ENCODE measurements around the gene FFAR3. TPM values are rescaled to one million over a fixed set of nuclear protein-coding genes. Genes with fewer than 3 reads are reported as not detected.

FFAR3 gene
- total and polyA plus RNA-seq, 2 of the 13 experiments (the other 11 are each of a cell fraction or from before 2014, with no cell fraction given): not detected

GRCh38 chr19:35360880-35361420, 2.7 kb downstream of the FFAR3 start:
- no peaks in the 10 kb centered on the region for H4K20me1 ChIP-seq (ENCODE audit: insufficient read depth, low read length)
- H3K79me2 ChIP-seq (ENCODE audit: insufficient read depth, low read length): no peaks in the 10 kb centered on the region
- no peak overlapping the region for H3K27ac ChIP-seq (ENCODE audit: extremely low read length, insufficient read depth, low read length)
- BruUV-seq (replicated peaks): no TSS peak
- no peaks in the 10 kb centered on the region for H3K9me3 ChIP-seq (ENCODE audit: low read length)
- TF ChIP-seq MAFK (conservative IDR thresholded peaks at IDR 0.05 in 1 of 2, IDR thresholded peaks at IDR 0.05 in 1 of 2; ENCODE audit: low read length in 2 of 2): peak in 1 of 2 experiments; percentile 20; a peak in 2 of 4 replicates
- TF ChIP-seq JDP2 (CRISPR knock-in tag; IDR thresholded peaks at IDR 0.05; ENCODE audit: borderline replicate concordance): no peak
- TF ChIP-seq MAFF (IDR thresholded peaks at IDR 0.05; ENCODE audit: low read depth, low read length): peak; percentile 45
- POLR2A ChIA-PET: no interaction called here
- intact Hi-C loops (cut with micrococcal nuclease; ENCODE audit: unreplicated experiment) (no loop called here), in situ Hi-C loops (cut with HindIII; ENCODE audit: extremely low pct_ligation_motif_present, low pct_unique_long_range_greater_than_20kb) (no loop called here)
- H3K27me3 ChIP-seq (ENCODE audit: control insufficient read depth in 1 of 2, insufficient read depth in 2 of 2, low read length in 2 of 2): peaks cover 8 to 29% of the 10 kb centered on the region in 2 experiments; a peak in 4 of 5 replicates
- no peak overlapping the region for H3K4me2 ChIP-seq (ENCODE audit: low read depth, low read length)
- no peak overlapping the region for H3K9ac ChIP-seq (ENCODE audit: insufficient read depth, low read depth, low read length)
- no peaks in the 10 kb centered on the region for H3K36me3 ChIP-seq (replicated peaks in 1 of 2; ENCODE audit: control insufficient read depth in 1 of 2, insufficient read depth in 2 of 2, low read length in 2 of 2)
- no peak overlapping the region for H3K4me3 ChIP-seq (replicated peaks in 1 of 3; ENCODE audit: insufficient read depth in 1 of 3, low read depth in 2 of 3, low read length in 3 of 3)
- DNase-seq (ENCODE audit: low spot score) (no peak), ATAC-seq (no peak), FAIRE-seq (no peak)
- H3K4me1 ChIP-seq (ENCODE audit: insufficient read depth, low read length): peaks cover 18% of the 10 kb centered on the region
- CTCF ChIA-PET (ENCODE audit: low intra/inter-chr PET ratio, low total read pairs): no interaction called here
- H2AFZ ChIP-seq (ENCODE audit: low read length): no peak overlapping the region
- WGBS (ENCODE audit: low lambda C conversion rate): 9% methylated on average over 4 of the region's 5 CpGs

GRCh38 chr19:35362261-35363000, 4.2 kb downstream of the FFAR3 start:
- Histone ChIP-seq H3K4me2 (ENCODE audit: low read depth, low read length) (no peak overlapping the region), H3K27me3 (ENCODE audit: control insufficient read depth in 1 of 2, insufficient read depth in 2 of 2, low read length in 2 of 2) (peaks cover 8 to 29% of the 10 kb centered on the region in 2 experiments; a peak in 4 of 5 replicates), H3K27ac (ENCODE audit: extremely low read length, insufficient read depth, low read length) (no peak overlapping the region), H3K4me1 (ENCODE audit: insufficient read depth, low read length) (peaks cover 10% of the 10 kb centered on the region), H3K9ac (ENCODE audit: insufficient read depth, low read depth, low read length) (no peak overlapping the region), H3K36me3 (replicated peaks in 1 of 2; ENCODE audit: control insufficient read depth in 1 of 2, insufficient read depth in 2 of 2, low read length in 2 of 2) (no peaks in the 10 kb centered on the region), H3K79me2 (ENCODE audit: insufficient read depth, low read length) (no peaks in the 10 kb centered on the region), H4K20me1 (ENCODE audit: insufficient read depth, low read length) (no peaks in the 10 kb centered on the region), H3K4me3 (replicated peaks in 1 of 3; ENCODE audit: insufficient read depth in 1 of 3, low read depth in 2 of 3, low read length in 3 of 3) (no peak overlapping the region), H2AFZ (ENCODE audit: low read length) (no peak overlapping the region), H3K9me3 (ENCODE audit: low read length) (no peaks in the 10 kb centered on the region)
- TF ChIP-seq AGO1 (IDR thresholded peaks at IDR 0.05; ENCODE audit: low read depth, low read length, poor library complexity, severe bottlenecking) (no peak), ZNF44 (CRISPR knock-in tag; IDR thresholded peaks at IDR 0.05) (no peak), ZNF296 (CRISPR knock-in tag; conservative IDR thresholded peaks at IDR 0.05) (no peak), ZNF10 (CRISPR knock-in tag; IDR thresholded peaks at IDR 0.05; ENCODE audit: borderline replicate concordance, low read depth) (no peak), MAFK (conservative IDR thresholded peaks at IDR 0.05 in 1 of 2, IDR thresholded peaks at IDR 0.05 in 1 of 2; ENCODE audit: low read length in 2 of 2) (no peak)
- DNase-seq (ENCODE audit: low spot score) (no peak), FAIRE-seq (no peak), ATAC-seq (no peak)
- ChIA-PET POLR2A (no interaction called here), CTCF (ENCODE audit: low intra/inter-chr PET ratio, low total read pairs) (no interaction called here)
- in situ Hi-C loops (cut with HindIII; ENCODE audit: extremely low pct_ligation_motif_present, low pct_unique_long_range_greater_than_20kb): no loop called here
- intact Hi-C loops (cut with micrococcal nuclease; ENCODE audit: unreplicated experiment): no loop called here
- WGBS (ENCODE audit: low lambda C conversion rate): 86% methylated on average over 1 of the region's 14 CpGs
- no TSS peak for BruUV-seq (replicated peaks)
